HG02763 (cell line): ENCODE measurements around the gene MYO1F.

Experiments used
- ATAC-seq: cut with Tn5 transposase; IDR thresholded peaks from one replicate; pipeline ENCODE4 v1.9.1; 2021; ENCODE audit warnings: mild to moderate bottlenecking, moderate library complexity; ENCODE audit not compliant: unreplicated experiment

The MYO1F gene

DNA sequence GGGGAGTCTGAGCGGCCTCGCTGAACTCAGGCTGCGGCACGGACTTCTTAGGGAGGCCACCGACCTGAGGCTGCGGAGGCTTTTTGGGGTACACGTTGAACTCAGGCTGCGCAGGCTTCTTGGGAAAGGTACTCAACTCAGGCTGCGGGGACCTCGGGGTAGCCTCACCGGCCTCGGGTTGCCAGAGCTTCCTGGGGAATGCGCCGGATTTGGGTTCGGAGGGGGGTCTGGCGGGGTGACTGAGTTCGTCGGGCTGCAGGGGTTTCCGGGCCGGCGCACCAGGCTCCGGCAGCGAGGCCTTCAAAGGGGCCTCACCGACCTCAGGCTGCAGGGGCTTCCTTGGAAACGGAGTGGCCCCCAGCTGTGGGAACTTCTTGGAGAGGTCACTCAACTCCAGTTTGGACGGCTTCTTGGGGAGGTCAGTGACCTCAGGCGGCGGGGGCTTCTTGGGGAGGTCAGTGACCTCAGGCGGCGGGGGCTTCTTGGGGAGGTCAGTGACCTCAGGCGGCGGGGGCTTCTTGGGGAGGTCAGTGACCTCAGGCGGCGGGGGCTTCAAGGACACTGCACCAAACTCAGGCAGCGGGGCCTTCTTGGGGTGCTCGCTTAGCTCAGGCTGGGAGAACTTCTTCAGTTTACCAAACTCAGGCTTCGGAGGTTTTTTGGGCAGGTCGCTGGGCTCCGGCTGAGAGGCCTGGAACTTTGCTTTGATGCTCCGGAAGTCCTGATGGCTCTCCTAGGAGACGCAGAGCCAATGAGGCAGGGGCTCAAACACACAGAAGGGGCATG, 78.0 kb downstream of the MYO1F start:
- ATAC-seq, result no peak

GRCh38 chr19:8498295-8498694, 78.9 kb downstream of the MYO1F start:
- no peak for ATAC-seq

DNA sequence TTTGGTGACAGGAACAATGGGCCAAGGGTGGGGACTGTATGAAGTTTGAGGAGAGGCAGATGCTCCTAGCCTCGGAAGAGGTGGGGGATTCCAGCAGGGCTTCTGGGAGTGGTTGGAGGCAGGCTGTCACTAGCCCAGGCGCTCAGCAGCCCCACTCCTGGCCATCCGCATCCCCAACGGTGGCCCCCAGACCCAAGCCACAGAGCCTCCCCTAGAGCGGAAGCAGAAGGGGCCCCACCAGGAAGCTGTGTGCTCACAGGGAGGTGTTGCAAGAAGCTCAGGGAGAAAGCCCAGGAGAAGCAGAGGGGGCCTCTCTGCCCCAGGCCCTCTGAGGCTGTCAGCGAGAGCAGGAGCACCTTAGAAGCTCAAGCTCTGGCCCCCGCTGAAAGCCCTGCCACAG, 83.1 kb downstream of the MYO1F start:
- no peak for ATAC-seq

DNA sequence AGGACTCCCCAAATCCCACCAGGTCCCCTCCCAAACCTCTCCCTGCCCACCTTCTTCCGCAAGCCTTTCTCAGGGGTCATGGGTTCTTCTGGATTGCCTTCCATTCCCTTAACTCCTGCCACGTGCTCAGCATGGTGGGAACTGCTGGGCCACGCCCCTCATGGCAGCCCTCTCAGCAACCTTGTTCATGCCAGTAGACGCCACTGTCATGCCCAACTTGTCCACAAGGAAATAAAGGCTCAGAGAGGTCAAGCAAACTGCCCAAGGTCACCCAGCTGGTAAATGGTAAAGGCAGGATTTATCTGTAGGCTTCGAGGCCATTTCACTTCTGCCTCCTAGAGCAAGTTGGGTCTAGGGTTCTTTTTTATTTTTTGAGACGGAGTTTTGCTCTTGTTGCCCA, 85.7 kb downstream of the MYO1F start:
- ATAC-seq, result no peak

GRCh38 chr19:8490873-8491272, 86.4 kb downstream of the MYO1F start:
- ATAC-seq, result no peak

GRCh38 chr19:8490395-8490760, 86.9 kb downstream of the MYO1F start:
- ATAC-seq, result no peak

DNA sequence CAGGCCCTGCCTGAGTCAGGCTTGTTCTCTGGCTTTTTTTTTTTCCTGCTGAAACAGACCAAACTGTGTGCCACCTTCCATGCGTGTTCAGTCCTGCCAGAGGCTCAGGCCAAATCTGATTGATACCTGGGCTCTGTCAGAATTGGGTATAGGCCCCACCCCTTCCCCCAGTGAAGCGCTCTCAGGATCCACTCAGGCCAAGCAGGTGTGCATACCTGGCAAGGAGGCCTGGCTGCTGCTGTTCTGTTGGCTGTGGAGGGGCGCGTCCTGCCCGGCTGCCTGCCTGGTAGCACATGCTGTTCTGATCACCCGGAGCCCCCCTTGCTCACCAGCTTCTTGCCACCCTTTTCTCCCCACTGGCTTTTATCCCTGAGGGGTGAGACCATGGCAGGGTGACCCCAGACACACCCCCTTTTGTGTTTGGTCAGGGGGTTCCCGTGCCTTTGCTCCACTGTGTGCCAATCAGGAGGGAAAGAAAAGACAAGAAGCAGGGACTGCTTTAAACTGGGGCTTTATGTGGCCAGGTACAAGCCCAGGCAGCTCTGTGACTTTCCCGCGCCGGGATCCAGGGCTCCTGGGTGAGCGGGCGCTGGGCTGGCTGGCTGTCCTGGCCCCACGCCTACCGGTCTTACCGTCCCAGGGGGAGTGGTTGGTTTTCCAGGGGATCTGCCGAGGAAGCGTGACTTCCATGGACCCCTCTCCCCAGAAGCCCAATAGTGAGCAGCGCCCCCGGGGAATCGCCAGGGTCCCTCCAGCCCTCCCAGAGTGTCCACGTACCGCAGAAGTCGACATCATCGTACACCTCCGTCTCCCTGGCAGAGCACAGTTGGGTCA, 87.5 kb downstream of the MYO1F start:
- no peak for ATAC-seq

DNA sequence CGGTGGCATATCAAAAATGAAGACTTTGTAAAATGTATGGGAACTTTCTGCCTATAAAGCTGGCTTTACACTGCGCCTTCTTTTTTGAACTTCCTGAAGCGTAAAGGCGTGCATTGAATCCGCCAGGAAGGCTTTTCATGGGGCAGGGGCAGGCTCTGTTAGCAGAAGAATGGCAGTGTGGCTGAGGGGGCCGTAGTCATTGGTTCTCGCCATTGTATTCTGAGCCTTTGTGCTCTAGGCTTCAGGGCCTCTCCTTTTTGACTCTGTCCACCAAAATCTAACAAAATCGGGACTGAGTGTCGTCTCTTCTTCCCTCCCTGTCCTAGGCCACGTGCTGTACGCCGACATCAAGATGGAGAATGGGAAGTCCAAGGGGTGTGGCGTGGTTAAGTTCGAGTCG, 88.9 kb downstream of the MYO1F start:
- ATAC-seq, result no peak

DNA sequence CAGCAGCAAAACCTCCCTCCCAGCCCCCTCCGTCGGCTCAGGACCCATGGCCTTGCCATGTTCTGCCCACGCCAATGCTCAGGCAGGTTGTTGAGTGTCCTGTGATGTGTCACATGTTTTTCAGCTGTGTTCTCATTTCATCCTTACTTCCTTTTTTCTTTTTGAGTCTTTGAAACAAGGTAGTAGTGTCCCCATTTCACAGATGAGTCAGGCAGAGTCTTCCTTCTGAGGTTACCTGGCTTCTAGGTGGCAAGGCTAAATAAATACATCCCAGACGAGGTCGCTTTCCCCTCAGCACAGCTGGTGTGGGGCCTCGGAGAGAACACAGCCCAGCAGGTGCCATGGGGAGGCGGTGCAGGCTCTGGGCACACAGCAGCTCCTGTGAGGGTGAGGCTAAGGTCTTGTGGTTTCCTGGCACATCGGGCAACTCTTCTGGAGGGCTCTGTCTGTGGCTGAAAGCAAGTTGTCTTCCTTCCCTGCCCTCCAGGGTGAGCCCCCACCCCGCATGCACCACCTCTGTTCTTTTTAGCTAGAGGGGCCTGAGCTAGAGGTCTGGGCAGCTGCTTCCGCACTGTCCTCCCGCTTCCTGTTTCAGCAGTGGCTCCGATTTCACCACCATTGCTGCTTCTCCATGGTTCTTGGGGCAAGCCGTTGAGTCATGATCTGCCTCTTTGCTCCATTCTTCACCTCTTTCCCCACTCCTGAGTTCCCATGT, 89.9 kb downstream of the MYO1F start:
- no peak for ATAC-seq

DNA sequence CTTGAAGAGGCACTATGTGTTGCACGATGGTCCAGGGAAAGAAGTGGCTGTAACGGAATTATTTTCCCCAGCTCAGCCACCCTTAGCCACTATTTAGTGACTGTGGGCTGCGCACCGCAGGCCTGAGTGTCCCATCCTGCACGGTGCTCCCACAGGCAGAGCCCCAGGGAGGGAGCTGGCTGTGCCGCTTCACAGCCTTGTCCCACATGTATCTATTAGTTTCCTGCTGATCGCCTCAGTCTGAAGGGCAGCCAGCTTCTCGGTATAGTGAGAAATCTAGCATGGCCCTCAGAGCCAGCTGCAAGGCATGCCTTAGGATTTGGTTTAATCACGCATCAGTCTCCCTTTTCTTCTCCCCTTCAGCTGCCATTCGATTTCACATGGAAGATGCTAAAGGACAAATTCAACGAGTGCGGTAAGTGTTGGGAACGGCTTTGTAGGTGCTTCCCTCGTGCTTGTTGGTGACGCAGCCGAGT, 90.5 kb downstream of the MYO1F start:
- ATAC-seq, result no peak

- no peak for ATAC-seq
Measured at GRCh38 chr19:8485561-8486371, 91.5 kb downstream of the MYO1F start.

DNA sequence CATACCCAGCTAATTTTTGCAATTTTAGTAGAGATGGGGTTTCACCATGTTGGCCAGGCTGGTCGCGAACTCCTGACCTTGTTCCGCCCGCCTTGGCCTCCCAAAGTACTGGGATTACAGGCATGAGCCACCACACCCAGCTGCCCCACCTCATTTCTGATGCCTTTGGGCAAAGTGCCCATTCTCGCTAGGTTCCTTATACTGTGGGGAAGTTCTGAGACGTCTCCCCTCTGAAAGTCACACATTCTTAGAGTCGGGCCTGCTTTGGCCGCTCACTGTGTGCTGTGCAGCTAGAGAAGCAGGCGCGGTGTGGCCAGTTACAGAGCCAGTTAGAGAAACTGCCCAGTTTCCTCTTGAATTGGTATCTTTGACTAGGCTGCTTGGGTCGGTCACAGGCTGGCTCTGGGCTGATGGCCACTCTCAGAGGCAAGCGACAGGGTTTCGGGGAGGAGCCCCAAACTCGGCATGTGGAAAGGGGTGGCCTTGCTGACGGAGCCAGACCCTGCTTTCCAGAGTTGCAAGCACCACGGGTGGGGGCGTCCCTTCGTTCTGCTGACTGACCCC, 92.8 kb downstream of the MYO1F start:
- ATAC-seq, result no peak

GRCh38 chr19:8483165-8483564, 94.1 kb downstream of the MYO1F start:
- ATAC-seq, result no peak

DNA sequence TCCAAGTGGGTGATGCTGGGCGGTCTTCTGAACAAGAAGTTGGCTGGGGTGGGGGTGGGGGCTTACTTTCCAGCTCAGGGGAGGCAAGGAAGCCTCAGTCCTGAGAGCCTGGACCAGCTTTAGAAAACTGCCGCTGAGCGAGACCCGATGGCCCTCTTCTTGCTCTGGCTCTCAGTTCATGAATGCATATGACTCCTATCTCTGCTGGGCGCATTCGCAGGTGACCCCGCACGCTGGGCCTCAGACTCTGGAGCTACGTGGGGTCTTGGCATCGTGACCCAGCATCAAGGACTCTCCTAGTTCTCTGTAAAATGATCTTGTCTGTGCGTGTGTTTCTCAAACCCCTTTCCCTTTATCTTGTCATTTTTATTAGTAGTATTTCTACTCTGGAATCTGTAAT, 94.5 kb downstream of the MYO1F start:
- ATAC-seq, result no peak

- no peak for ATAC-seq
Measured at GRCh38 chr19:8481616-8482015, 95.6 kb downstream of the MYO1F start.

GRCh38 chr19:8481201-8481600, 96.0 kb downstream of the MYO1F start:
- no peak for ATAC-seq

- no peak for ATAC-seq
Measured at GRCh38 chr19:8478598-8478997, 98.6 kb downstream of the MYO1F start.

DNA sequence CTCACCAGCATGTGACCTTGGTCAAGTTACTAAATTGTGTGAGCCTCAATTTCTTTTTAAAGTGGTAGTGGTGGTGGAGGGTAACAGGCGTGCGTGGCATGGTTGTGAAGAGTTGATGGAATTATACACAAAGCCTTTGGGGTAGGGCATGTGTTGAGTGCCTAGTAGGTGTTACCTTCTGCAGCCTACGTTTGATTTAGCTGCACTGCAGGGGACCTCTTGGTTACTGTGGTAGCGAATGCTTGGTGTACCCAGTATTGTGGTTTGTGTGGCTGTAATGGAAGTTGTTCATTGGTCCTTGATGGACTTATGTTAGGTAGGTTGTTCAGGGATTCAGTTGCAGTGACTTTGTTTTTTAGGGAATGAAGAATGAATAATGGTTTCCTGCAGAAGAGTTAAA, 99.4 kb downstream of the MYO1F start:
- no peak for ATAC-seq

DNA sequence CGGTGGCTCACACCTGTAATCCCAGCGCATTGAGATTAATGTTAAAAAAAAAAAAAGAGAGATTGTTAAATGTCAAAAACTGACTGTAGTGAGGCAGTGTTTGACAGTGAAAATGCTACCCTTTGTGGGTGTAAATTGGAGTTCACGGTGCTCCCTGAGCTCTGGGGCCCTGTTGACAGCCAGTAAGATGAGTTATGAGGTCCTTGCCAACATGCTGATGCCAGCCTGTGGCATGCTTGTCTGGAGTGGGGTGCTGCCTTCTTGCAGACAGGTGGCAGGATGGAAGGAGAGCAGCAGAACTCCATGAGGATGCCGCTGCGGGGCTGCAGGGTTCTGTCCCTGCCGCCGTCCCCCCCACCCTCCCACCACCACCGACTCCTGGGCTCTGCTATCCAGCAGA, 100.7 kb downstream of the MYO1F start:
- ATAC-seq, result no peak

GRCh38 chr19:8475005-8475404, 102.2 kb downstream of the MYO1F start:
- ATAC-seq, result no peak
